Hematopoietic multipotent progenitor cell (in vitro differentiated cells): ENCODE measurements around the gene ATL3. TPM values are rescaled to one million over a fixed set of nuclear protein-coding genes. Genes with fewer than 3 reads are reported as not detected.
"Not testable (repeated sequence)": the region's sequence is repeated elsewhere in the genome, so short reads cannot be mapped to it uniquely, and the experiment has no call there.

ENCODE experiments used
- DNase-seq, 3 donors: peaks; one replicate each; pipeline ENCODE4 v3.0.0-alpha.2; 2011 to 2015; ENCODE audit warnings: low read depth in 2 of 3, low spot score in 2 of 3
- total RNA-seq: library from RNA; depleted of rRNA; stranded (reverse); fragments of >200 nt; gene quantifications from one replicate; pipeline ENCODE4 v1.2.3, GENCODE V29; 2012

ATL3 gene, protein sequence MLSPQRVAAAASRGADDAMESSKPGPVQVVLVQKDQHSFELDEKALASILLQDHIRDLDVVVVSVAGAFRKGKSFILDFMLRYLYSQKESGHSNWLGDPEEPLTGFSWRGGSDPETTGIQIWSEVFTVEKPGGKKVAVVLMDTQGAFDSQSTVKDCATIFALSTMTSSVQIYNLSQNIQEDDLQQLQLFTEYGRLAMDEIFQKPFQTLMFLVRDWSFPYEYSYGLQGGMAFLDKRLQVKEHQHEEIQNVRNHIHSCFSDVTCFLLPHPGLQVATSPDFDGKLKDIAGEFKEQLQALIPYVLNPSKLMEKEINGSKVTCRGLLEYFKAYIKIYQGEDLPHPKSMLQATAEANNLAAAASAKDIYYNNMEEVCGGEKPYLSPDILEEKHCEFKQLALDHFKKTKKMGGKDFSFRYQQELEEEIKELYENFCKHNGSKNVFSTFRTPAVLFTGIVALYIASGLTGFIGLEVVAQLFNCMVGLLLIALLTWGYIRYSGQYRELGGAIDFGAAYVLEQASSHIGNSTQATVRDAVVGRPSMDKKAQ
- 35.3 TPM for total RNA-seq

DNA sequence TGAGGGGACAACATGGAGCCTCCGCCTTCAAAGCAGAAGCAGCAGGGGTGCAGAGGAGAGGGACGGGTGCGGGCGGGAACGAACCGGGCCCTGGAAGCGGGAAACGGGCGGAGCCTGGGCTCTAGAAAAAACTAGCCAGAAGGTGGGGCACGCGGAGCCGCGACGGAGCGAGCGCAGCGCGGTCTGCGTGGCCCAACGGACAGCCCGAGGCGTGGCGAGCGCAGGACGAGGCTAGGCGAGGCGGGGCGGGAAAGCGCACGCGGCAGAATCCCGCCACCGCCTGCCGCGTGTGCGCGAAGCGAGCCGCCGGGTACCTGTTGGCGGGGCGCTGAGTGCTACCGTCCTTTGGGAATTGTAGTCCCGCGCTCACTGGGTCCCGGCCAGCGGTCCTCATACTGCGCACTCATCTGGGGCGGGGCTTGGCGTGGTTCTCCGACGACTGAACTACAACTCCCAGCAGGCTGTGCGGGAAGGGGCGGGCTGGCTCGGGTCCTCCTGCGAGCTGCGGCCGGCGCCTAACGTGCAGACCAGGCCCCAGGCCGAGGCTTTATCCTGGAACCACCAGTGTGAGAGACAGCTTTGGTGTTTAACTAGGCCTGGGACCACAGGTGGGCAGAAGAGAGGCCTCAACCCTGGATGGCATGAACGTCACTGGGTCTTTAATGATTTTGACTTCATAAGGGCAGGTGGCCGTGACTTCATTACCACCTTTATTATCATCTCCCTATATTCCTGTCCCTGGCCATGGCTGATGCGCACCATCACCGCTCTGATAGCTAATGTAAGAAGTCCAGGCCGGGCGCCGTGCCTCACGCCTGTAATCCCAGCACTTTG is at the start of gene ATL3:
Gene ATL3 (minus strand): TSS at position 55 of the 834 bp plus-strand sequence. CDS start 41 bp downstream, at position 14.
- peak; percentile 80 to 95 (median 95) for DNase-seq

DNA sequence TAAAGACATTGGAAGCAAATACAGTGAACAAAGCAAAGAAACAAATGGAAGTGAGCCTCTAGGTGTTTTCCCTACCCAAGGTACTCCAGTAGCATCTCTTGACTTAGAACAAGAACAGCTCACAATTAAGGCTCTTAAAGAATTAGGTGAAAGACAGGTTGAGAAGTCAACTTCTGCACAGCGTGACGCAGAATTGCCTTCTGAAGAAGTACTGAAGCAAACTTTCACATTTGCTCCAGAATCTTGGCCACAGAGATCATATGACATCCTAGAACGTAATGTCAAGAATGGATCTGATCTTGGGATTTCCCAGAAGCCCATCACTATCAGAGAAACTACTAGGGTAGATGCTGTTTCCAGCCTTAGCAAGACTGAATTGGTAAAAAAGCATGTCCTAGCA is 49.4 kb upstream of the ATL3 start:
- DNase-seq, result no peak

DNA sequence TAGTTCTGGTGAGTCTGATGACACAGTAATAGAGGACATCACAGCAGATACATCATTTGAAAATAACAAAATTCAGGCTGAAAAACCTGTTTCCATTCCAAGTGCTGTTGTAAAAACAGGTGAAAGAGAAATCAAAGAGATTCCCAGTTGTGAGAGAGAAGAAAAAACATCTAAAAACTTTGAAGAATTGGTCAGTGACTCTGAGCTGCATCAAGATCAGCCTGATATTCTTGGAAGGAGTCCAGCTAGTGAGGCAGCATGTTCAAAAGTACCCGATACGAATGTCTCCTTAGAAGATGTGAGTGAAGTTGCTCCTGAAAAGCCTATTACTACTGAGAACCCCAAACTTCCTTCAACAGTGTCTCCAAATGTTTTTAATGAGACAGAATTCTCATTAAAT is 48.8 kb upstream of the ATL3 start:
- DNase-seq, result no peak

DNA sequence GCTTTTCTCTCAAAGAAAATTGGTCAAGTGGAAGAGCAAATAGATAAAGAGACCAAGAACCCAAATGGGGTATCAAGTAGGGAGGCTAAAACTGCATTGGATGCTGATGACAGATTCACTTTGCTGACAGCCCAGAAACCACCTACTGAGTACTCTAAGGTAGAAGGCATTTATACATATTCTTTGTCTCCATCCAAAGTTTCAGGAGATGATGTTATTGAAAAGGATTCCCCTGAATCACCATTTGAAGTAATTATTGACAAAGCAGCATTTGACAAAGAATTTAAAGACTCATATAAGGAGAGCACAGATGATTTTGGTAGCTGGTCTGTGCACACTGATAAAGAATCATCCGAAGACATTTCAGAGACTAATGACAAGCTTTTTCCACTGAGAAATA is 47.8 kb upstream of the ATL3 start:
- DNase-seq, result no peak

DNA sequence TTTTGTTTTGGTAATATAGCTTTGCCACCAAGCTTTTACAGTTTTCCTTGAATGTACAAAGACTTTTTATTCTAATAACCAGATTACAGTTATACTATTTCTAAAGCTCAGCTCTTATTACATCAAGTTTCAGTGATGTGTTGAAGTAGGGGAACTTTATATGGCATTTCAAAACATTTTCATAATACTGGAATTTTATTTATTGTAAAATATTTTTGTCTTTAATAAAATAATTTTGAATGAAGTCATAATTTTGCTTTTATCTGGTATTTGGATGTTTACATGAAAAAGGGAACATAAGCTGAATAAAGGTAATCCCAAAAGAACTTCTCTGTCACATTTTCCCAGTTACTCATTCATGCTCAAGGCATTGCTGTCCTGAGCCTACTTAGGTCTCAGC is 44.9 kb upstream of the ATL3 start:
- DNase-seq, result no peak

DNA sequence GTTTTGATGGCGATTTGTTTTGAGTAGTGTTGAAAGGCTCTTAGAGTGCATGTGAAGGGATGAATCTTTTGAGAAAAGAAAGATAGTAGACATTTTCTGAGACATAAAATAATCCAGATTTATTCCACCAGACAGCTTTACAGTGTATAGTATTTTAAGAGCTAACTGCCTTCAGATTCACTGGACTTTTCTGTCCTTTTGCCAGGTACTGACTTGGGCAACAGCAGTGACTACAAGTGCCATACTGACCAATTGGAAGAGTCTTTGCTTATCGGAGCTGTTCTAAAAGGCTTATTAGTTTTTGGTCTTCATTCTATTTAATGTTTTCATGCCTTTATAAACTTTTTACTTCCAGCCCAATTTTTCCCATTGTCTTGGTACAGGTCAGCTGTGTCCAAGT is 42.6 kb upstream of the ATL3 start:
- no peak for DNase-seq

DNA sequence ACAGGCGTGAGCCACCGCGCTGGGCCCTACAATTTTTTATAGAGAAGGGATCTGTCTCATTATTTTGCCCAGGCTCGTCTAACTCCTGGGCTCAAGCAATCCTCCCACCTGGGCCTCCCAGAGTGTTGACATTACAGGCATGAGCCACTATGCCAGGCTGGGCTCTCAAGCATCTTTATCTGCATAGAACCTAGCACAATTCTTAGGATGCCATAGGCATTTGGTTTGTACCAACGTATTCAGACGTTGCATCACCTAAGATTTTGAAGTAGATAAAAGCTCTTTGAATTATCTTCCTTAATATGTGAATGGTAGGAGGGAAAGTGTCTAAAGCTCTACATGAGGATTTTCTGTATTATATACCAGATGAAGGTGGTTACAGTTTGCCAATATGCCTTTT is 40.7 kb upstream of the ATL3 start:
- DNase-seq, result no peak

DNA sequence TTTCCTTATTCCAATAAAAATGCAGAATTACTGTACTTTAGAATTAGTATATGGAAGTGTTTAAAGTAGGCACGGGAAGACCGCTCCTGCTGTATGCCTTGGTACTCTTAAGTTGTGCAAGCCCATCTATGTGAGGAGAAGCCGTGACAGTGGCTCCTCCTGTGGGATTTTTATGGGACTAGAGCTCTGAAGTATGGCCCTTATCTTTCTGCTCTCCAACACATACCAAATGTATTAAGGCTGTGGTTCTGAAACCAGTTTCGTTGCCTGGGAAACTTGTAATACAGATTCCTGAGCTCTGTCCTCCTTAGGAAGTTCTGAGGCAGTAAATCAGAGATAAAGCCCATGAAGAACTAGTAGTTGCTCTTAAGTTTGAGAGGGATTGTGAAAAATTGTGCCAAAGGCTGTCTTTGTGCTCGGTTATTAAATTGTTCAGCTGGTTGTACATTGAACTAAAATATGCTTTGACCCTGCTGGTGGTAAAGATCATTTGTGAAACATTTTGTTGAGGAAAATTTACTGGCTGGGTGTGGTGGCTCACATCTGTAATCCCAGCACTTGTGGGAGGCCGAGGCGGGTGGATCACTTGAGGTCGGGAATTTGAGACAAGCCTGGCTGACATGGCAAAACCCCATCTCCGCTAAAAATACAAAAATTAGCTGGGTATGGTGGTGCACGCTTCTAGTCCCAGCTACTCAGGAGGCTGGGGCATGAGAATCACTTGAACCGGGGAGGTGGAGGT is 39.5 kb upstream of the ATL3 start:
- no peak for DNase-seq

DNA sequence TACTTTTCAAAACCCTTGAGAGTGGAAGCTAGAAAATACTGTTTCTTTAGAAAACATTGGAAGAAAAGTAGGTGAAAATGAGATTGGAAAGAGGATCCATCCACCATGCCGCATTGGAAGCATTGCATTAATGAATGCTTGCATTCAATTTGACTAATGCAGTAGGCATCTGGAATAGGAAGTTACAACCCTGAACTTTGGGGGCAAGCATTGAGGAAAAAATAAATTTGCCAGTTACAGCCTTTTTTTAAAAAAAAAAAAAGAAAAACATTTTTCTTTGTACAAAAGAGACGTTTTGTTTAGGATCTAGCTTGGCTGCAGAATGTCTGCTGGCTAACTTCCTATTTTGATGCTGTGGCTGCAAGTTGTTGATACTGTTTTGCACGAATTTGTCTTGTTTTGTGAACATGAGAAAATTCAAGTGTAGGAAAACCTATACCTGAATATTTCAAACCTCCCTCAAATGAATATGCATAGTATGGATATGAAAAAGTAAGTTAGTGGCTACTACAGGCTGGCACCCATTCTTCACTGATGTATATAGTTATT is 38.2 kb upstream of the ATL3 start:
- DNase-seq, result peak in 1 of 3 donors; percentile 29

DNA sequence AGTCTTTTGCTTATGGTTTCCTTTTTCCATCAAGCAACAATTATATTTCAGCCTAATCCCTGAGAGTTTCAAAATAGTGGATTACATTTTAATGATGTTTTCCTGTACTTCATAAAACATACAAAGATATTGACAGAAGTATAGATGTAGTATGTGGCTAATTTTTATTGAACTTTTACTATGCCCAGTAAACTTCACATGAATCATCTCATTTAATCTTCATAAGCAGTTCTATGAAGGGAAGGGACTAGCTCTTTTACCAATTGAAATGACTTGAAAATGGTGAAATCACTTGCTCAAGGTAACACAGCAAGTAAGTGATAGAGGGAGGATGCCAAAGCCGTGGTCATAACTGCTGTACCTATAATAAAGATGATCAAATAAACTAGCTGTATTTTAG is 37.6 kb upstream of the ATL3 start:
- no peak for DNase-seq

DNA sequence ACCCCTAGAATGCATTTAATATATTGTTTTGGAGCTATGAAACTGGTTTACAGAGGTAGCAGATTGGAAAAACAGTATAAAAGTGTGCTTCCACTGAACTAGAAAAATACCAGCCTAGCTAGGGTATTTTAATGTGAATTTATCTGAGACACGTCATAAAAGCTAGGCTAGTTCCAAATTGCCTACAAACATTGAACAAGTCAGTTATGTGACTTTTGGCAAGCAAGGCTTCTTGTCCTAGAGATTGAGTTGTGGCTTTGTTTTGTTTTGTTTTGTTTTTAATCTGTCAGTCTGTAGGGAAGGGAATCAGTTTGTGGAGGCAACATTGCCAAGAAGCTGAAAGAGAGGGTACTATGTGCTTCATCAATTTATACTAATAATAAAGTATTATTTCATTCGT is 34.4 kb upstream of the ATL3 start:
- no peak for DNase-seq

DNA sequence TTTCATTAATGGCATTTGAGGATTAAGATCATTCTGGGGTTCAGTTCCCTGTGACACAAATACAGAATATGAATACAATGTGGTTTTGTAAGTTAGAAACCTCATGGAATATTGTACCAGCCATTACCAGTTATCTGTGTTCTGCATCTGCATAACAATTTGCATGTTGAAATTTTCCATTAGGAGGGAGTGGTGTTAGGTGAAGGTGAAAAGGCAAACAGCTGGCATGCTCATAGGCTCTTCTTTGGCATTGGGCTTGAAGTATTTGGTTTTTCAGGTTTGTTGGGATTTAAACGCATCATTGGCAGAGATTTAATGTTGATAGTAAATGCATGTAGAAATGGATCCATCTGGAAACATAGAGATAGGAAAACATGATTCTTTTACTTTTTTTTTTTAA is 28.7 kb upstream of the ATL3 start:
- DNase-seq, result no peak

DNA sequence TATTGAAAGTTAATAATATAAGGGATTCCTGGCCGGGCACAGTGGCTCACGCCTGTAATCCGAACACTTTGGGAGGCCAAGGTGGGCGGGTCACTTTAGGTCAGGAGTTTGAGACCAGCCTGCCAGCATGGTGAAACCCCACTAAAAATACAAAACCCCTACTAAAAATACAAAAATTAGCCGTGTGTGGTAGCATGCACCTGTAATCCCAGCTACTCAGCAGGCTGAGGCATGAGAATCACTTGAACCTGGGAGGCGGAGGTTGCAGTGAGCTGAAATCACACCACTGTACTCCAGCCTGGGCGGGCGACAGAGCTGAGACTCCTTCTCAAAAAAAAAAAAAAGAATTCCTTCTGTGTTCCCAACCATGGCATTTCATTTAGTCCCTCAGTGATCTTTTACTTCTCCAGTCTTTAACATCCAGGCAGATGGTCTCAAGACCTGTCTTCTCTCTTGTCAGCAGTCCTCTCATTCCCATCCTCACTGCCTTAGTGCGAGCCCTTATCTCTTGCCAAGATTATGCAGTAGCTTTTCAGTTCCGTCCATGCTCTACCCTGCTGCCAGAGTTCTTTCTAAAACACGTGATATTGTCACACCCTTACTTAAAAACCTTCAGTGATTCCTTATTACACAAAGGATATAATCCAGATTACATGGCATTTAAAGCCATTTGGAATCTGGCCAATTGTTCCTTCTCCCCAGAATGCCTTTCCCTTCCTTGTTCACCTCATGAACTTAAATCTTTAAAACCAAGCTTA is 28.0 kb upstream of the ATL3 start:
- no peak for DNase-seq

DNA sequence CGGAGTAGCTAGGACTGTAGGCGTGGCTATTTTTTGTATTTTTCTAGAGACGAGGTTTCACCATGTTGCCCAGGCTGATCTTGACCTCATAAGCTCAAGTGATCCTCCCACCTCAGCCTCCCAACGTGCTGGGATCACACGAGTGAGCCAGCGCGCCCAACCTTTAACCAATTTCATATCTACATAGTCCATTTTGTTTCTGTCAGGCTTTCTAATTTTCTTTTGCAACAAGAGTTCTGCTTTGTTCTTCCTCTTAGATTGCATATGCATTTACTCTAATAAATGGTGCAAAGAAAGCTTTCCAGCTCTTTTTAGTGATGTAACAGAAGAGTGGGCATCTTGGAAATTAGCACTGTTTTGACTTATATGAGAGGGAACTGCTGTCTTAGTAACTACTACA is 23.4 kb upstream of the ATL3 start:
- no peak for DNase-seq

DNA sequence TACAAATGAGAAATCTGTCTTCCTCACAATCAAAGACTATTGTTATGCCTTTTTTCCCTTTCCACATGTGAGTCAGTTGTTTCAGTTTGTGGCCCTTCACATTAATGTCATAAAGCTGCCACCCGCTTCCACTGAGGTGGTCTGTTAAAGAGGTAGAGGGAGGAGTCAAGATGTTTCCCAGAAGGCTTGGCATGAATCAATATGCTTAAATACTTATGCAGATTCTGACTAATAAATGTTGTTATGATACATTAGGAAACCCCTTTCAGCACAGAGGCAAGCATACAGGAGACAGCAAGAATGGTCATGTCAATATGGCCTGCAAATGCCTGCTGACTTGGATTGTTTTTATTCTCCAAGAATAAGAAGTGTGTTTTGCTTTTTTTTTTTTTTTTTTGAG is 16.7 kb upstream of the ATL3 start:
- no peak for DNase-seq

DNA sequence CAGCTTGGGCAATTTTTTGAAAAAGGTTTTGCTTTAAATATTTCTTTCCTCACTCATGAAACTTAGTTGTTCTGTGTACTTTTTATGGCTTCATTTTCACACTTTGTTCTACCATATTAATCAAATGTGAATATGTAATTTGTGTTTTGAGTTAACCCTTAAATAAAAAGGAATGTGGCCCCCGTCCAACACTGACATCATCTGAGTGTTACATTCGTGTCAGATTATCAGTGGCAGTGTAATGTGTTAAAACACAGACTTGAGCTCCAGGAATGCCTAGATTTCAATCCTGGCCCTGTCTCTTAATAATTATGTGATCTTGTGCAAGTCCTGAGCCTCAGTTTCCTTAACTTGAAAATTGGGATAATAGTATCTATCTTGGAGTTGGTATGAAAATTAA is 15.8 kb upstream of the ATL3 start:
- no peak for DNase-seq

DNA sequence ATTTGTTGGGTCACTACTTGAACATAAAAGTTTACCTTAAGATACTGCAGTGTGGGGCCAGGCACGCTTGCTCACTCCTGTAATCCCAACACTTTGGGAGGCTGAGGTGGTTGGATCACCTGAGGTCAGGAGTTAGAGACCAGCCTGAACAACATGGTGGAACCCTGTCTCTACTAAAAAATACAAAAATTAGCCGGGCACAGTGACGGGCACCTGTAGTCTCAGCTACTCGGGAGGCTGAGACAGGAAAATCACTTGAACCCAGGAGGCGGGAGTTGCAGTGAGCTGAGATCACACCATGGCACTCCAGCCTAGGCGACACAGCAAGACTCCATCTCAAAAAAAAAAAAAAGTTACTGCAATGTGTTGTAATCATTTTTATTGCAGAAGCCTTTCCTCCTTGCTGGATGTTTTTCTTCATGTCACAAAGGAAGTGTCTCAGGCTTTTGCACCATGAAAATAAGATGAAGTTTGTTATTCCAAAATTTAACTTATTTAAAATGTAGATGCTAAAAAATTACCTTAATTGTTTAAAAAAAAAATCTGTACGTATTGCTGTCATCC is 14.1 kb upstream of the ATL3 start:
- not testable (repeated sequence) for DNase-seq

DNA sequence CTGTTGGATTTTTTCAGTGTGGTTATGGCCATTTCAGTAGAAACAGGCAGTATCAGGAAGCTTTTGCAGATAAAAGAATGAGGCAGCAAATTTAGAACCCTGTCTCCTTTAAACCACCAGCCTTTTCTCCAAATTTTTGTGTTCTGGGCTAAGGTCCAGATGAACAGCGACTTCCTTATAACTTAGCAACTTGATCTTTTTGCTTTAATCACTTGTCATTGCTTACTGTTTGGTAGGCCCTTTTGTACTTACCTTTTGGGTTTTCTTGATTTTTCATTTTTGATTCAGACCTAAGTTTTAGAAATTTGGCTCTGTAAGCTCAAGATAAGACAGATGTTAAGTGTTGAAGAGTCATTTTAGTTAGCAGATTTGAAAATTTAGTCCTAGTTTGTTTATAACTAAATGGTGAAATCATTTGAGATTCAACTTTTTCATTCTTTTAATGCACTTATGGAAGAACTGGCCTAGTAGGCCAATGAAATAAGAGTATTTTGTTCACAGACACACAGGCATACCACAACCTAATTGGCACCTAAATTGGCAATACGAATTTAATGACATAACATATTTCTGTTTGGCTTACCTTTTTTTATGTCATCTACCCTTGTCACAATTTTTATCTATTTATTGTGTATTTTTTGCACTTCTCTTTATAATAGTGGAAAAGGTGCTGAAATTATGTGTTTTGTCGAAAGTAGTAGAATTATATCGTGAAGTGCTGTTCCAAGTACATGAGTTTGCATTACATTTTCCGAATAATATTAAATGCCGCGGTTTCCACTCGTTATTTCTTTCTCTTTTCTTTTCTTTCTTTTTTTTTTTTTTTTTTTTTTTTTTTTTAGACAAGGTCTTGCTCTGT is 12.2 kb upstream of the ATL3 start:
- DNase-seq, result peak in 1 of 3 donors; percentile 52
